ENCODE measurements around the gene CCDC69.
"Not testable (repeated sequence)": the region's sequence is repeated elsewhere in the genome, so short reads cannot be mapped to it uniquely, and the experiment has no call there.

Gene CCDC69

GRCh38 chr5:151186052-151186451 lies 37.8 kb downstream of the CCDC69 start:
- no peak for DNase-seq

DNA sequence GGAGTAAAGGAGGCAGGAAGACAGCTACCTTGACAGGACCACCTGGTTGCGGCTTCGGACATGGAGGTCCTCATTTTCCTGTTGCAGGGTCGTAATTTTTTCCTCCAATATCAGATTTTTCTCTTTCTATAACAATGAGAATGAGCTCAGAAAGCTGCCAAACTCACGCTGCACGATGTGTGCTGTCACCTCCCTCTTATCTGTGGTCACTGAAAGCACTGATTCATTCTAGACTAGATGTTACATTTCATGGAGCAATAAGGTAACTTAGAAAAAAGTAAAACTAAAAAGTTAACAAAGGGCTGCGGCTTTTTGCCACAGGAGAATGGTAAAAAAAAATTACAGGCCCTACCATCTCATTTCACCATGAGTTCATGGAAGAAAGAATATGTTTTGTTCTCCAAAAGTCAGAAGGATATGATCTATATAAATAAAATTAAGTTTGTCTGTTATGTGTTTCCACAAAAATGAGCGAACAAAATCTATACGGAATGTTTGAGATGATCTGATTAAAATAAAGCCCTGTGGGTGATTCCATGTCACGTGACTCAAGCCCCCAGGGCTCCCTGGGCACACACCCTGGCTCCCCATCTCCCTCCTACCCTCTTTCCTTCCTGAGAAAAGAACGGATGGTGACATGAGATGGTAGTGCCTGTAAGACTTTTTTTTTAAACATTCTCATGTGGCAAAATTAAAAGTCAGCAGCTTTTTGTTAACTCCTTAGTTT lies 39.4 kb downstream of the CCDC69 start:
- DNase-seq, result no peak

DNA sequence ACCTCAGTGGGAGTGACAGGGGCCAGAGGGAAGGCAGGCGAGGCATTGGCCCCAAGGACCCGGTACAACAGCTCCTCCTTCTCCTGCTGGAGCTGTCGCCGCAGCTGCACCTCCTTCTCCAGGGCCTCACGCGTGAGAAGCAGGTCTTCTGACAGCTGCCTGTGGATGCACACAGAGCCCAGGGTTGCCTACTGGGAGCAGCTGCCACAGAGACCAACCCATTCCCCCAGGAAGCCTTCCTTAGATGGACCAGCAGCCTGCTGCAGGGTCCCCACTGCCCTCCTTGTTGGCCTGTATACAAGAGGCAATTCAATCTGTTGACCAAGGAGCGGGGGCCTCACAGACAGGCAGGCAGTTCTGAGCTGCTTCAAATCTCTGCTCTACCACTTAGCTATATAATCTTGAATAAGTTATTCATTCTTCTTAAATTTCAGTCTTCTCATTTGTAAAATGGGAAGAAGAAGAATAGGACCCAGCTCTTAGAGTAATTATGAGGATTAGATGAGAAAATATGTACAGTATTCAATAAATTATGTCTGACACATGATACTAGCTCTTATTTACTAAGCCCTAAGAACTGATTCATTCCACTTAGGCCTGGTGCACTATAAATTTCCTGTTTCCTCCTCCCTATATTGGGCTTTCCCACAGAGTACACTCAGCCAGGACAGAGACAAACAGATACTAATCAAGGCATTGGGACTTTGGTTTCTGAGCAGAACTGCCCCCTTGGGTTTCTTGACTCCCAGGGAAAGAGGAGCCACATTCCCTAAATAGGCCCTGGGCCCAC lies 40.2 kb downstream of the CCDC69 start:
- no peak for DNase-seq

DNA sequence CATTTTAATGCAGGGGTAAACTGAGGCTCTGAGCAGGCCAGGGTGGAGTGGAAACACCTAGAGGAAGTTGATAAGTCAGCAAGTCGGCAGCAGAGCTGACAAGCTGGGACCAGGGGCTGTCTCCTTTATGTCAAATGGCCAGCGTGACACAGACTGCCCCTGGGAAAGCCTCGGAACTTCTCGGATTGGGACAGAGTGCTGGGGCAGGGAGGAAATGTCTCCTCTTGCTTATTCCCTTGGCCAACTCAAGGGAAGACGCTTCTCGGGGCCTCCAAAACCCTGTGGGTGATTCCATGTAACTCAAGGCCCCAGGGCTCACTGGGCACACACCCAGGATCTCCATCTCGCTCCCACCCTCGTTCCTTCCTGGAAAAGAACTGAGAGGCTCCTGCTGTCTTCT lies 40.9 kb downstream of the CCDC69 start:
- no peak for DNase-seq

DNA sequence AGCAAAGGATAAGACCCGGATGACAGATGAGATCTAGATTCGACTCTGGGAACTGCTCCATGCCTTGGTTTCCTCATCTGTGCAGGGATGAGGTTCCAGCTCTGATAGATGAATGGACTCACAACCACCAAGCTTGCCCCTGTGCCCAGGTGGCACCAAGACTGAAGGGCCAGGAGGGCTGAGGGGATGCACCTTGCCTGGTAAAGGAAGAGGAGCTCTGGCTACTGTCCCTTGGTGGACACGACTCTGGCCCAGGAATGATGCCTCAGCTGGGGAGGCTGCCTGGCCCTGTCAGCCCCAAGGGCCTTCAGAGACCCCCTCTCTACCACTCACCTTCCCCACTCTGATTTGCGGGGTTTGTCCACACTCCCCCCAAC lies 41.4 kb downstream of the CCDC69 start:
- DNase-seq, result no peak

GRCh38 chr5:151181818-151182523 lies 41.9 kb downstream of the CCDC69 start:
- DNase-seq, result no peak

DNA sequence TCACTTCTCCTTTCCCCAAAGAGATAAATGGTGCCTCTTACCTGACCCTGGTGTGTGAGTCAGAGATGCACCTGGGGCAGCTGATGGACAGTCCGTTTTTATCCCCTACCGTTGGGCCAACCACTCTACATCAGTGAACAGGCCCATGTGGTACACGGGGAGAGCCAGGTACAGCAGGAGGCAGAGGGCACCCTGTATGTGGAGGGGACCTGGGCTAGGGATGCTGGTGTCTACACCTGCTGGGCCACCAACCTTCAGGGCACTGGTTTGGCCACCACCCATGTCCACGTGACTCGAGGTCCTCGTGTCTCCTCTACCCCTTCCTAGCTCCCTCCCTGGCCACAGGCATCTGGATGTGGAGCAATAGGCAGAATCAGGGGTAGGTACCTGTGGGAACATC lies 43.6 kb downstream of the CCDC69 start:
- DNase-seq, result no peak

DNA sequence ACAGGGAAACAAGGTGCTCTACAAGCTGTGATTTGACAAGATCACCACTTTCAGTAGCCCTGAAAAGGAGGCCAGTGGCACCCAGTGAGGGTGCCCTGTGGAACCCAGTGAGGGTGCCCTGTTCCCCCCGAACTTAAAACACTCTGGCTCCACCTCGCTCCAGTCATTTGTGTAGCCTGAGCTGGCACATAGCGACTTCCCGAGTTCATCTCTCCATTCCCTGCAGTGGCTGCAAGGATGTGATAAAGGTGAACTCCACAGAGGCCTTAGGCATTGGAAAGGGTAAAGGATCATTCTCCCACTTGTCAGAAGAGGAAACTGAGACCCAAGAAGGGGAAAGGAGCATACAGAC lies 44.4 kb downstream of the CCDC69 start:
- no peak for DNase-seq

DNA sequence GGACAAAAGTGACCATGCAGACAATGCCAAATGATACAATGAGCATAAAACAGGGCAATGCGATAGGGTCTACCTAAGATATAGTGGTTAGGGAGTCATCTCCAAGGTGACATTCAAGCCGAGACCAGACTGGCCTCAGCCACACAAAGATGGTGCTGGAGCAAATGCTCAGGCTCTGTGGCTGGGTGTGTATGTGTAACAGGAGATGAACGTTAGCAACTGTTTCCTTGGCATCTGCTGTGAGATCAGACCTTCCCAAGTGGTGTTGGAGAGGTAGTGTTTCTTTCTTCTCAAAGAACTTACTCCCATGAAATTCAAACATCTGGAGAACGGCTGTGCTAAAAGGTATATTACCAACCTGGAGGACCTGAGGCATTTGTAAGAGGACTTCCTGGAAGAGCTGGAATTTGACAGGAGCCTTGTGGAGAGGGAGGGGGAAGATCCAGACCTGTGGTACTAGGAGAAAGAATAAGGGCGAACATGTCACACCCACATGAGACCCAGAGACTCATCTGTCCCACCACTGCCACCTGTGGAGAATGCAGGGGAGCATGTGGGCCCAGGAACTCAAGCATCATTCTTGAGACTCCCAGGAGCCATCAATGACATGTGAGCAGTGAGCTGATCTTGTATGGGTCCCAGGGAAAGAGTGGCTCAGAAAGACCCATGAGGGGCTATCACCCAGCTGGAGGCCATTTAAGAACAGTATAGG lies 45.0 kb downstream of the CCDC69 start:
- no peak for DNase-seq

GRCh38 chr5:151178372-151178771 lies 45.5 kb downstream of the CCDC69 start:
- no peak for DNase-seq

DNA sequence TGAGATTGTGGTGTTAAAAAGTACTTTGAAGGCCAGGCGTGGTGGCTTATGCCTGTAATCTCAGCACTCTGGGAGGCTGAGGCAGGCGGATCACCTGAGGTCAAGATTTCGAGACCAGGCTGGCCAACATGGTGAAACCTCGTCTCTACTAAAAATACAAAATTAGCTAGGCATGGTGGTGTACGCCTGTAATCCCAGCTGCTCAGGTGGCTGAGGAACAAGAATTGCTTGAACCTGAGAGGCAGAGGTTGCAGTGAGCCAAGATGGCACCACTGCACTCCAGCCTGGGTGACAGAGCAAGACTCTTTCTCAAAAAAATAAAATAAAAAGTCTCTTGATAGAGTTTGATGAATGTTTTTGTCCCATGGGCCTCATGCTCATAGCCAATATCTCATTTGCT lies 47.6 kb downstream of the CCDC69 start:
- not testable (repeated sequence) for DNase-seq

DNA sequence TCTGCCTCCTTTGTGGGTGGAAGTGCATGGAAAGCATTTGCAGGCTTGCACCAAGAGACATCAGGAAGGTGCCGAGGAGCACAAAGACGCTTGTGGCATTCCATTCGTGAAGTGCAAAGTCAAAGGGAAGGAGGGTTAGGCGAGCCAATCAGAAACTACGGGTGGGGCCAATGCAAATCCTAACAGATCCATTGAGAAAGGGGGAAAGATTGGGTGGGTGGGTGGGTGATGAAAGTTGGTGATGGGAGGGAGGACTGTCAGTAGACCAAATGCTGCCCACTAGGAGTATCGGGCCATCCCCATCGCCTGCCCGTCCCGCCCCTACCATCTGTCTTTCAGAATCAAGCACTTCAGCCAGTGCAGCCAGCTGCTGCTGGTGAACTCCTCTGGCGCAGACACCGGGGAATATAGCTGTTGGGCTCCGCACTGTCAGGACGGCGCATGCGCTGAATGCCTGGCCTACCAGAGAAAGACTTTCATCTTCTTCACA lies 49.2 kb downstream of the CCDC69 start:
- no peak for DNase-seq

GRCh38 chr5:151173711-151174611 lies 49.9 kb downstream of the CCDC69 start:
- DNase-seq, result no peak

- DNase-seq, result no peak
Measured at GRCh38 chr5:151171529-151171928, 52.4 kb downstream of the CCDC69 start.

DNA sequence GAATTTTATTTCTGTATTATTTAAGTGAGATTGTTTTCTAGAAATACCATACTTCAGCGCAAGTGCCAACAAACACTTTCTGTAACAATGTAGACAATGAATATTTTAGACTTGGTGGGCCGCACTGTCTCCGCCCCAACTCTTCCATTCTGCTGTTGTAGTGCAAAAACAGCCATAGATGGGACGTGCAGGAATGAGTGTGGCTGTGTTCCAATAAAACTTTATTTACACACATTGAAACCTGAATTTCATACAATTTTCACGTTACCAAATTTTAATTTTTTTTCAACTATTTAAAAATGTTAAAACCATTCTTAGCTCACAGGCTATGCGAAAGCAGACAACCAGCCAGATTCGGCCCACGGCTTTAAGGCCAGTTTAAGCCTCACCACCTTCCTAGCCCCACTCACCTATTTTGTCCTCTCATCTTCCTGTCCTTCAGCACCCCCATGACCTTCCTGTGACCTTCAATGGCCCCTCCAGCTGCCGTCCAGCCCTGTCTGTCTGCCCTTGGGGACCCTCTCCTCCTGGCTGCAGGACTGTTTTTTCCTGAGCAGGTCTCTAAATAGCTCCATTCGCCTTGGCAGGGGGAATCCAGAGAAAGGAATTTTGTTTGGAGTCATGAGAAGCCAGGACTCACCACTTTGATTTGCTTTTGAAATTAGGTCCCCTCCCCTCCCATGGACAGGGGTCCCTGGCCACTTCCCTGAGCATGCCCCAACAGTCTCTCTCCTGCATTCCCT lies 55.1 kb downstream of the CCDC69 start:
- DNase-seq, result no peak

GRCh38 chr5:151167022-151167421 lies 56.9 kb downstream of the CCDC69 start:
- DNase-seq, result no peak

- DNase-seq, result no peak
Measured at GRCh38 chr5:151164687-151165392, 59.1 kb downstream of the CCDC69 start.

- DNase-seq, result no peak
Measured at GRCh38 chr5:151162776-151163175, 61.1 kb downstream of the CCDC69 start.

DNA sequence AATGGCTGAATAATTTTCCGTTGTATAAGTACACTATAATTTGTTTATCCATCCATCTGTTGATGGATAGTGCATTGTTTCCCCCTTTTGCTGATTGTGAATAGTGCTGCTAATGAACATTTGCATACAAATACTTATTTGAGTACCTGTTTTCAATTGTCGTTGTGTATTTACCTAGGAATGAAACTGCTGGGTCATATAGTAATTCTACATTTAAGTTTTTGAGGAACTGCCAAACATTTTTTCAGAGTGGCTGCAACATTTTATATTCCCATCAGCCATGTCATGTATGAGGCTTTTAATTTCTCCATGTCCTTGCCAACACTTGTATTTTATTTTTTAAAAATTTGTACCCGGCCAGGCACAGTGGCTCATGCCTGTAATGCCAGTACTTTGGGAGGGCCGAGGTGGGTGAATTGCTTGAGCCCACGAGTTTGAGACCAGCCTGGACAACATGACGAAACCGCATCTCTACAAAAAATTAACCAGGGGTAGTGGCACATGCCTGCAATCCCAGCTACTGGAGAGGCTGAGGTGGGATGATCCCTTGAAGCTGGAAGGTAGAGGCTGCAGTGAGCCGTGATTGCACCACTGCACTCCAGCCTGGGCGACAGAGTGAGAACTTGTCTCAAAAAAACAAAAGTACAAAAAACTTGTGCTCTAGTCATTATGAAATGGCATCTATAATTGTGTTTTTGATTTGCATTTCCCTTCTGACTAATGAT lies 64.1 kb downstream of the CCDC69 start:
- DNase-seq, result no peak

DNA sequence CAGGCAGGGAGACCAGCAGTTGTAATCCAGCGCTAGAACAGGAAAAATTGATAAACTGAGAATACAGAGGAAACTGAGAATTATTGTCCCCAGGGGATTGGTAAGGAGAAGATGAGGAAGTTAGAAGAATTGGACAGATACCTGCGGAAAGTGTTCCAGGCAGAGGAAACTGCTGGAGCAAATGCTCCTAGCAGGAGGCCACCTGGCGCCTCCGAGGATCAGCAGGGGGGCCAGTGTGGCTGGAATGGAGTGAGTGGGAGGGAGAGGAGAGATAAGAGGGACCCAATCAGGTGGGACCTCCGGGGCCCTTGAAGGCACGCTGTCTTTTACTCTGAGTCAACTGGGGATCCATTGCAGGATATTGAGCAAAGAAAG lies 65.6 kb downstream of the CCDC69 start:
- DNase-seq, result no peak

Data from activated gamma-delta T cell (primary cell).